NCI-H524 (cell line): Measurements from ENCODE around the gene LRP4.

ENCODE experiments used
- DNase-seq, 2 experiments: peaks; one replicate each; lab custom pipeline; 2025; lab: John Stamatoyannopoulos, UW

LRP4 gene

DNA sequence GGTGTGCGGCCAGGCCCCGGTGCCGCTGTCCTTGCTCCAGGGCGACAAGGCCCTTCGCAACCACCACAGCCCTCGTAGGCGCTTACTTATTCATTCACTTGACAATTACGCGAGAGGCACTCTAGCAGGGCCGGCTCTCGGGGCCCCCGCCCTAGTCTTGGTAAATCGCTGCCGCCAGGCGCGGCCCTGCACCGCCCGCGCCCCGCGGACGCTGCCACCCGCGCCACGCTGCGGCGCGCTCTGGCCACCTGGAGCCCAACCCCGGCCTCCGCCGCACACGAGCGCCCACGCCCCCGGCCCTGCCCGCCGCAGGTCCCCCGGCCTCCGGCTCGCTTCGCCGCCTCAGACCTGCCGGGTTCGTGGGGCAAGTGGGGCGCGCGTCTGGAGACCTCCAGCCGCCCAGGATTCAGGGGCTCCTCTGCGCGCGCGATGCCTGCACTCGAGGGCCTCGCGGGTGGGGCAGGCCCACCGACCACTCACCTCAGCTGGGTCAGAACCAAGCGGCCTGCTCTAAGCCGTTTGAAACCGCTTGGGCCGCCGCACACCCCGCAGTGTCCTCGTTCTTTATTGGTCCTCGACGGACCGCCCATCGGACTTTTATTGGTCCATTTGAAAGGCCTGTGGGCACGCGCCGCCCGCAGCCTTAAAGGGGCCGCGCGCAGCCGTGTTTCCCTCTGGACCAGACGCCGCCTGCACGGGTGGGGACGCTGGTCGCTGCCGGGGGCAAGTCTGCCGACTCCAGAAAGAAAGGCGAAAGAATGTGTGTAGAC lies 72.4 kb downstream of the LRP4 start, which contains the start of gene CKAP5:
TSS of gene CKAP5 (minus strand) at position 541 of the 770 bp plus-strand sequence. CDS start 25,049 bp downstream, outside the sequence.
- DNase-seq: peak; percentile 75 to 89

DNA sequence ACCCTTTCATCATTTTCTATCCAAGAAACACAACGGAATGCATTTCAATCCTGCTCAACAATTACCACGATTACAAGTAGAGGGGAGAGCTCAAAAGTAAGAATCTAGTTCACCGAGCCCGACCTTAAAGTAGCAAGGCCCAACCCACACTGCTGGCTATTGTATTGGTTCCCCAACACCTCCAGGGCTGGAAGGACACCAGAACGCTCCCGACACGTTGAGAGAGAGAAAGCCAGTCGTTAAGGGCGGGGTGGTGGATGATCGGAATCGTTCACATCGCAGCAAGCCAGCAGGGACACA lies 73.0 kb downstream of the LRP4 start:
- no peak for DNase-seq

DNA sequence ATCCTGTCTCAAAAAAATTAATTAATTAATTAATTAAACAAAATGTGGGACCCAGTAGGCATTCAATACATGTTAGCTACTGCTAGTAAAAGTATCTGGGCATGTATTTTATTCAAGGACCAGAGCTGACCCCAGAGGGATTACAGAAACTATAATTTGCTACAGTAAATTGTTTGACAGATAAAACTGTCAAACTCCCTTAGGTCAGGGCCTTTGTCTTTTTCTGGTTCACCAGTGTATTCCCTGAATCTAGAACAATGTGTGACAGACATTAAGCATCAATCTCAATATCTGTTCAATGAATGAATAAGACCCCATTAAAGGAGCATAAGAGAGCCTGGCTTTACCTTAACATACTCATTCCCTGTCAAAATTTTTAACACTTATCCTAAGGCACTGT lies 78.2 kb downstream of the LRP4 start:
- no peak for DNase-seq

DNA sequence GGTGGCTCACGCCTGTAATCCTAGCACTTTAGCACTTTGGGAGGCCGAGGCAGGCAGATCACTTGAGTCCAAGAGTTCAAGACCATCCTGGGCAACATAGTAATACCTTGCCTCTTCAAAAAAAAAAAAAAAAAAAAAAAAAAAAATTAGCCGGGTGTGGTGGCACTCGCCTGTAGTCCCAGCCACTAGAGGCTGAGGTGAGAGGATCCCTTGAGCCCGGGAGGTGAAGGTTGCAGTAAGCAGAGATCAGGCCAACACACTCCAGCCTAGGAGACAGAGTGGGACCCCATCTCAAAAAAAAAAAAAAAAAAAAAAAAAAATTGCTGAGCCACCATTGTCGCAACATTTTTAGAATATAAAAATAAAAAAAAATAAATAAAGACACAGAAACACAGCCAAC lies 79.8 kb downstream of the LRP4 start:
- DNase-seq: no peak

DNA sequence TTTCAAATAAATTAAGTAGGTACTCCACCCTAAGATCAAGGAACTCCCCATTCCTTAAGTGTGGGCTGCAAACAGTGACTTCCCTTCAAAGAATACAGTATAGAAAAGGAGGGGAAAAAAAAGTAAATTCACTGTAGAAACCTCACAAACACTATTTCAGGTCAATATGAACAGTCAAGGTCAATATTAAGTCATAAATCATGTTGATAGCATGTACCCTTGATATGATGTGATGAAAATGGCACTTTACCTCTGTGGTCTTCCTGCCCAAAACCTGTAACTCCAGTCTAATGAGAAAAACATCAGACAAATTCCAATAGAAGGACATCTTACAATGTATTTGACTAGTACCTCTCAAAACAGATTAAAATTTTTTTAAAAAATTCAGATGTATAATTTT lies 80.5 kb downstream of the LRP4 start:
- no peak for DNase-seq

DNA sequence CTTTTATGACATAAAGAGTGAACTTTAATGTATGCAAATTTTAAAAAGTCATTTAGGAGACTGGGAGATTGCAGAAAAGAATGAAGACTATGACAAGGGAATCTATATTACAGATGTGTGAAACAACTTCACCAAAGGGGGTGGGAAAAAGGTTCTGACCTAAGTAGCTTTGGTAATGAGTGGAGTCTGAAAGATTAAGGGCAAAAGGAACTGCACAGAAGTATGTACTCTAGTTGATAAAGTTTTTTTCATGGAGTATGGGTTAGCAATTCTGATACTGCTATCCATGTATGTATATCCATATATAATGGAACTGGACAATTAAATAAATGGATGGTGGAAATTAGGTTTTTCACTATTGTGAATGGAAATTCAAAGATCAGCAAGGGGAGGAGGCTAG lies 81.5 kb downstream of the LRP4 start:
- DNase-seq: no peak

DNA sequence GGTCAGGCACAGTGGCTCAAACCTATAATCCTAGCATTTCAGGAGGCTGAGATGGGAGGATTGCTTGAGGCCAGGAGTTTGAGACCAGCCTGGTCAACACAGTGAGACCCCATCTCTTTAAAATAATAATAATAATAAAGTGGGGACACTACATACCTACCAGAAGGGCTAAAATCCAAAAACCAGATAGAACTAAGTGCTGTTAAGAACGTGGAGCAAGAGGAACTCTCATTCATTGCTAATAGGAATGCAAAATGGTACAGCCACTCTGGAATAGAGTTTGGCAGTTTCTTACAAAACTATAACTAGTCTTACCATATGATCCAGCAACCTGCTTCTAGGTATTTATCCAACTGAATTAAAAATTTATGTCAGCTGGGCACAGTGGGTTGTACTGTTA lies 81.9 kb downstream of the LRP4 start:
- DNase-seq: no peak

DNA sequence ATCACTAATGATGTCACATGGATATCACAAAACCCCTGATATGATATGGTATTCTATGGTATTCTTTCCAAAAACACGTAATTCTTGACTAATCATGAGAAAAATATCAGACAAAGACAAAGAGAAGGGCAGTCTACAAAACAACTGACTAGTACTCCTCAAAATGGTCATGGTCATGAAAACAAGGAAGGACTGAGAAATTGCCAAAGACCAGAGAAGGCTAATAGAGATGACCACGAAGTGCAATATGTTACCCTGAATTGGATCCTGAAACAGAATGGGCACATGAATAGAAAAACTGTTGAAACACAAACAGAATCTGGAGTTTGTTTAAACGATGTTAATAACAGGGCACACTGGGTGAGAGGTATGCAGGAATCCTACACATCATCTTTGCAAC lies 82.5 kb downstream of the LRP4 start:
- DNase-seq: no peak

DNA sequence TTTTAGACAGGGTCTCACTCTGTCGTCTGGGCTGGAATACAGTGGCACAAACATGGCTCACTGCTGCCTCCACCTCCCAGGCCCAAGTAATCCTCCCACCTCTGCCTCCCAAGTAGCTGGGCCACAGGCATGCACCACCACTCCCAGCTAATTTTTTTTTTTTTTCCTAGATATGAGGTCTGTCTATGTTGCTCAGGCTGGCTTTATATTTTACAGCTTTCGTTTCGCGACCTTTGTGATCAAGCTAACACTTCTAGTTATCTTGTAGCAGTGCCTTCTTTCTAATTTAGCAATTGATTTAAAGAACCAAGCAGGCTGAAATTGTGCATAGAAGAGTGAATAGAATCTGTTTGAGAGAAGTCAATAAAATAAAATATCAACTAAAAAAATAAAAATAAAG lies 83.5 kb downstream of the LRP4 start:
- DNase-seq: no peak

DNA sequence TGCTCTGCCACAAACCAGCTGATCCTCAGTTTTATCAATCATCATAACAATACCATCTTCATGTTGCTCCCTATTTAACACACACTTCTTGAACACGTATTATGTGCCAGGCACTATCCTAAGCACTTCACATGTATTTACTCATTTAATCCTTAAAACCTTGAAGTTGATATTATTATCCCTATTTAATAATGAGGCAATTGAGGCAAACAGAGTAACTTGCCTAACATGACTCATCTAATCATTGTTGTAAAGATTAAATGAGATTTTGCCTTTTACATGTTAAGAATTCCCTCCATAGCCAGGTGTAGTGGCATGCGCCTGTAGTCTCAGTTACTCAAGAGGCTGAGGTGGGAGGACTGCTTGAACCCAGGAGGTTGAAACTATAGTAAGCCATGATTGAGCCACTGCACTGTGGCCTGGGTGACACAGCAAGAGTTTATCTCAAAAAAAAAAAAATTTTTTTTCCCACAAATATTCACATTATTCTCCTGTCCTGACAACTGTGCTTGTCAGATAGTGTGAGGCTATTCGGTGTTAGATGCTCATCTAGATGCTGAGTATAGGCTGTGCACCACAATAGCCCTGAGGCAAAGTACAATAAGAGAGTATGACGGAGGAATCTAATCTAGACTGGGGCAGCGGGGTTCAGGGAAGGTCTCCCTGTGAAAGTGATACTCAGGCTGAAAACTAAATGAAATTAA lies 85.7 kb downstream of the LRP4 start:
- DNase-seq: no peak

DNA sequence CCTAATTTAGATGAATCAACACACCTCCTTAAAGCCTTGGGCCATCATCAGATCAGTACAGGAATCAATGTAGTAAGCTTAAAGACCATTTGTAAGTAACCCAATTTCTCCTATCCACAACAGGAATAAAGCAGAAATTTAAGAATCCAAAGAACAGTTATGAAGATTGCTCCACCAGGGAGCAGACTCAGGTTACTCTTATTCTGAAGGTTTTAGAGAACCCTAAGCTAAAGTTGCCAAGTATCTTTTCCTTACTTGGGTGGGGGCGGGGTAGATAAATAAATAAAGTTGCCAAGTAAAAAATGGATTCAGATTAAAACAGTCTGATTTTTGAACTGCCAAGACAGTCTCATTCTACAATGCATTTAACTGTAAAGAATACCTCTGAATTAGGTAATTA lies 90.4 kb downstream of the LRP4 start:
- DNase-seq: no peak

DNA sequence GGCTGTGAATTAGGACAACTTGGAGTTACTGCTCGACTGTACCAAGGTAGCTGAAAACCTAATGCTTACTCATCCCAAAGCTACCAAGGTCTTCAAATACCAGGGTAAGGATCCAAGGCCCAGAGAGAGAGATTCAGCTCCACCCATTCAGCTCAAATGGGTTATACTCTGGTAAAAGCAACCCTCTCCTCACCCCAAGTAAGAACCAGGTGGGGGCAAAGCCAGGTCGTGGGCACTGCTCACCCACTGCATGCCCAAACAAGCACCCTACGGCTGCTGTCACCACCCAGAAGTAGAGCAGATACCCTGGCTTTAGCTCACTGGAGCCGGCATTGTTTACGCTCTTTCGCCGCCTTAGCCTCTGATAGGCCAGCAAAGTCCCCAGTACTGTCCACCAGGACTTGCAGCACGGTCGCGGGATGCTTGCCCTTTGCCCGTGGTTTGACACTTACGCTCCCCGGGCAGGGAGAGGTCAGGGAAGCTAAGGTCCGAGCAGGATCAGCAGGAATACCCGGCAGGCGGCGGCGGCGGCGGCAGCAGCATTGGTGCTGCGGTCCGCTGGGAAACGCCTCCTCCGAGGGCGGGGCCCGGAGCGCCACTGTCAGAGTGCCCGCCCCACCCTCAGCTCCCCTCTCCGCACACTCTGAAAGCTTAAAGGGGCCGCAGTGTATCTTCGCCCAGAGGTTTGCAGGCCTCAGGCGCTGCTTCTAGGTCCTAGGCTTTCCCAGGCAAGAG lies 91.9 kb downstream of the LRP4 start:
- no peak for DNase-seq

DNA sequence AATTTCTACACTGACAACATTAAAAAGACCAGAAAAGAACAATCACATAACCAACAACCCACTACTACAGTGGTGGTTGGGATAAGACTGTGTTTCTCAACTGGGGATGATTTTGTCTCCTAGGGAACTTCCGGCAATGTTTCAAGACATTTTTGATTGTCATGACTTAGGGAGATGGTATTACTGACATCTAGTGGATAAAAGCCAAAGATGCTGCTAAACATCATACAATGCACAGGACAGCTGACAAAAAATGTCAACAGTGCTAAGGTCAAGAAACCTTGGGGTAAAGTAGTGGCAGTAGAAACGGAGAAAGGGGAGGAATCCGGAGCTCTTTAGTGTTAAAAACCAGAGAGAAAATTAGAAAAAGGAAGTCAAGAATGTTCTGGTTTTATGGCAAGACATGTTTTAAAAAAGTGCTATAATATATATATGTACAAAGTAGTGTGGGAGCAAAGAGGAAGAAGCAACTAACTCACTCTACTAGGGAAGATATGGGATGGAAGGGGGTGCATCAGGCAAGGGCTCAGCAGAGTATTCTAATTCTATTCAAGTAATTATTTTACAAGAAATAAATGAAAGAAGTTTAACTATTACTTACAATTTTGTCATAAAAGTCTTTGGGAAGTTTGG lies 109.4 kb downstream of the LRP4 start:
- DNase-seq: peak in 1 of 2 experiments; percentile 12
